GM12878 (cell line): ENCODE data around the gene NCF2.

Source experiments
- CHD2 ChIP-seq: IDR thresholded peaks from 2 replicates; pipeline ENCODE4 v1.6.1; 2011; ENCODE audit warnings: low read depth, low read length, improper control_type of control experiment, borderline replicate concordance
- FOS ChIP-seq: IDR thresholded peaks from 3 replicates; pipeline ENCODE4 v1.6.1; 2011; ENCODE audit warnings: borderline replicate concordance; ENCODE audit not compliant: insufficient read length; ENCODE audit errors: extremely low read depth
- TF ChIP-seq, protein P1 (sequence below), 3 experiments: IDR thresholded peaks in 2 of 3; conservative IDR thresholded peaks in 1 of 3; 2 replicates each; pipeline ENCODE4 v1.5.1; 2011; ENCODE audit warnings: low read depth in 3 of 3, low read length in 3 of 3, mild to moderate bottlenecking in 3 of 3, control low read depth in 2 of 3, moderate library complexity in 2 of 3, inconsistent platforms in 1 of 3, mixed read lengths in 1 of 3; ENCODE audit not compliant: control insufficient read depth in 2 of 3, insufficient read depth in 1 of 3; ENCODE audit errors: extremely low read depth in 1 of 3
- TF ChIP-seq, protein P2 (sequence below): fragments of 450-650 bp; IDR thresholded peaks from 2 replicates; pipeline ENCODE4 v1.6.1; 2017; ENCODE audit warnings: mild to moderate bottlenecking

DNA sequence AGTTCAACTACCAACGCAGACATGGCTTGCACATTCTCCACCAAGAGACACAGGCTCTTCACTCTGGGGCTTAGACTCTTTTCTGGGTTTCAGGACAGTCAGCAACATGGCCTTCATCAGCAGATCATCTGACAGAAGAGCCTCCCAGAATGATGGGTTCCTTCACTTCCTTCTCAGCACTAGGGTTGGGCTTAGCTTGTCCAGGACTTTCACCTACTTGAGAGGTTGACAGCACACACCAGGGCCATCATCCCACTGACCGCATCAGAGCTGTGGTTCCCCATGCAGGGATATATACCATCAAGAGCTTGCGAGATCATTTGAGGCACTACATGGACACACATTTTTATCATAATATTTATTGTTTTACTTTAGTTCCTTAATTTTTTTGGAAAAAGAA, 10.4 kb upstream of the NCF2 start:
- TF ChIP-seq CHD2 = no peak
- TF ChIP-seq, protein P1, sequence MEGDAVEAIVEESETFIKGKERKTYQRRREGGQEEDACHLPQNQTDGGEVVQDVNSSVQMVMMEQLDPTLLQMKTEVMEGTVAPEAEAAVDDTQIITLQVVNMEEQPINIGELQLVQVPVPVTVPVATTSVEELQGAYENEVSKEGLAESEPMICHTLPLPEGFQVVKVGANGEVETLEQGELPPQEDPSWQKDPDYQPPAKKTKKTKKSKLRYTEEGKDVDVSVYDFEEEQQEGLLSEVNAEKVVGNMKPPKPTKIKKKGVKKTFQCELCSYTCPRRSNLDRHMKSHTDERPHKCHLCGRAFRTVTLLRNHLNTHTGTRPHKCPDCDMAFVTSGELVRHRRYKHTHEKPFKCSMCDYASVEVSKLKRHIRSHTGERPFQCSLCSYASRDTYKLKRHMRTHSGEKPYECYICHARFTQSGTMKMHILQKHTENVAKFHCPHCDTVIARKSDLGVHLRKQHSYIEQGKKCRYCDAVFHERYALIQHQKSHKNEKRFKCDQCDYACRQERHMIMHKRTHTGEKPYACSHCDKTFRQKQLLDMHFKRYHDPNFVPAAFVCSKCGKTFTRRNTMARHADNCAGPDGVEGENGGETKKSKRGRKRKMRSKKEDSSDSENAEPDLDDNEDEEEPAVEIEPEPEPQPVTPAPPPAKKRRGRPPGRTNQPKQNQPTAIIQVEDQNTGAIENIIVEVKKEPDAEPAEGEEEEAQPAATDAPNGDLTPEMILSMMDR (IDR thresholded peaks at IDR 0.05 in 2 of 3, conservative IDR thresholded peaks at IDR 0.05 in 1 of 3; ENCODE audit: control insufficient read depth in 2 of 3, extremely low read depth in 1 of 3, insufficient read depth in 1 of 3, low read depth in 3 of 3, low read length in 3 of 3) = no peak
- TF ChIP-seq FOS = no peak
- TF ChIP-seq, protein P2, sequence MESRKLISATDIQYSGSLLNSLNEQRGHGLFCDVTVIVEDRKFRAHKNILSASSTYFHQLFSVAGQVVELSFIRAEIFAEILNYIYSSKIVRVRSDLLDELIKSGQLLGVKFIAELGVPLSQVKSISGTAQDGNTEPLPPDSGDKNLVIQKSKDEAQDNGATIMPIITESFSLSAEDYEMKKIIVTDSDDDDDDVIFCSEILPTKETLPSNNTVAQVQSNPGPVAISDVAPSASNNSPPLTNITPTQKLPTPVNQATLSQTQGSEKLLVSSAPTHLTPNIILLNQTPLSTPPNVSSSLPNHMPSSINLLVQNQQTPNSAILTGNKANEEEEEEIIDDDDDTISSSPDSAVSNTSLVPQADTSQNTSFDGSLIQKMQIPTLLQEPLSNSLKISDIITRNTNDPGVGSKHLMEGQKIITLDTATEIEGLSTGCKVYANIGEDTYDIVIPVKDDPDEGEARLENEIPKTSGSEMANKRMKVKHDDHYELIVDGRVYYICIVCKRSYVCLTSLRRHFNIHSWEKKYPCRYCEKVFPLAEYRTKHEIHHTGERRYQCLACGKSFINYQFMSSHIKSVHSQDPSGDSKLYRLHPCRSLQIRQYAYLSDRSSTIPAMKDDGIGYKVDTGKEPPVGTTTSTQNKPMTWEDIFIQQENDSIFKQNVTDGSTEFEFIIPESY = no peak
